ENCODE results near the gene APPL2. TPM values are rescaled to one million over a fixed set of nuclear protein-coding genes. Genes with fewer than 3 reads are reported as not detected.
A peak's percentile ranks its signal among the peaks of the same experiment; 100 is the strongest.

Gene APPL2
- total RNA-seq, 4 donors from 2014 or later = 12.8 to 24.3 (median 19.8) TPM

- in situ Hi-C loops (cut with MboI; ENCODE audit: low sequenced_read_pairs in 4 of 4) = no loop called here
- ATAC-seq (no peak), DNase-seq (no peak)
- Histone ChIP-seq H3K4me3 (no peak overlapping the region), H3K36me3 (no peaks in the 10 kb centered on the region), H3K27ac (no peak overlapping the region), H3K4me1 (peaks cover 4 to 6% of the 10 kb centered on the region in 2 donors), H3K27me3 (no peaks in the 10 kb centered on the region), H3K9me3 (no peaks in the 10 kb centered on the region)
- TF ChIP-seq CTCF (IDR thresholded peaks at IDR 0.05 in 4 of 5, conservative IDR thresholded peaks at IDR 0.05 in 1 of 5) (no peak), POLR2A (IDR thresholded peaks at IDR 0.05) (no peak)
- intact Hi-C loops (cut with DNase I; ENCODE audit: low total_unique reads) = no loop called here
These were observed 4.3 kb upstream of the APPL2 start for GRCh38 chr12:105240228-105240627.

- ATAC-seq = no peak
- H3K36me3 ChIP-seq = no peaks in the 10 kb centered on the region
- TF ChIP-seq CTCF (IDR thresholded peaks at IDR 0.05 in 4 of 5, conservative IDR thresholded peaks at IDR 0.05 in 1 of 5) = no peak
- TF ChIP-seq POLR2A (IDR thresholded peaks at IDR 0.05) = no peak
- H3K9me3 ChIP-seq = no peaks in the 10 kb centered on the region
- H3K27me3 ChIP-seq = no peaks in the 10 kb centered on the region
- intact Hi-C loops (cut with DNase I; ENCODE audit: low total_unique reads) = loop anchor here (5.0 kb wide), 3 partner anchors 93 to 1058 kb away; partner anchors contain the start of genes C12orf75 and NOPCHAP1
- H3K27ac ChIP-seq = no peak overlapping the region
- no peak overlapping the region for H3K4me3 ChIP-seq
- no peak for DNase-seq
- in situ Hi-C loops (cut with MboI; ENCODE audit: low sequenced_read_pairs in 4 of 4) = no loop called here
- peaks cover 13 to 15% of the 10 kb centered on the region in 2 donors for H3K4me1 ChIP-seq
These were observed 3.3 kb upstream of the APPL2 start for GRCh38 chr12:105239304-105239703.

- peaks cover 29 to 31% of the 10 kb centered on the region in 2 donors for H3K4me1 ChIP-seq
- no peak for ATAC-seq
- H3K36me3 ChIP-seq = no peaks in the 10 kb centered on the region
- no peak for DNase-seq
- H3K27ac ChIP-seq = no peak overlapping the region
- intact Hi-C loops (cut with DNase I; ENCODE audit: low total_unique reads) (loop anchor here (5.0 kb wide), 3 partner anchors 95 to 1060 kb away; partner anchors contain the start of genes C12orf75 and NOPCHAP1), in situ Hi-C loops (cut with MboI; ENCODE audit: low sequenced_read_pairs in 4 of 4) (no loop called here)
- H3K9me3 ChIP-seq = no peaks in the 10 kb centered on the region
- TF ChIP-seq CTCF (IDR thresholded peaks at IDR 0.05 in 4 of 5, conservative IDR thresholded peaks at IDR 0.05 in 1 of 5) = no peak
- no peak for TF ChIP-seq POLR2A (IDR thresholded peaks at IDR 0.05)
- H3K4me3 ChIP-seq = no peak overlapping the region
- H3K27me3 ChIP-seq = no peaks in the 10 kb centered on the region
These were observed 1.7 kb upstream of the APPL2 start for GRCh38 chr12:105237666-105238065.

GRCh38 chr12:105235281-105235731, 668 bp downstream of the APPL2 start:
- no peaks in the 10 kb centered on the region for H3K36me3 ChIP-seq

More at GRCh38 chr12:105235281-105235731, 668 bp downstream of the APPL2 start:
- Histone ChIP-seq H3K27me3 (no peaks in the 10 kb centered on the region), H3K27ac (peak overlapping the region; percentile 89 to 99 (median 98)), H3K4me1 (peaks cover 38 to 46% of the 10 kb centered on the region in 2 donors), H3K9me3 (no peaks in the 10 kb centered on the region), H3K4me3 (peak overlapping the region; percentile 77 to 97 (median 86))
- intact Hi-C loops (cut with DNase I; ENCODE audit: low total_unique reads) = loop anchor here (1.0 to 5.0 kb wide), 4 partner anchors 97 to 1062 kb away; partner anchors contain the start of genes C12orf75 and NOPCHAP1
- no peak for TF ChIP-seq CTCF (IDR thresholded peaks at IDR 0.05 in 4 of 5, conservative IDR thresholded peaks at IDR 0.05 in 1 of 5)
- TF ChIP-seq POLR2A (IDR thresholded peaks at IDR 0.05) = no peak
- in situ Hi-C loops (cut with MboI; ENCODE audit: low sequenced_read_pairs in 4 of 4) = no loop called here
- no peak for DNase-seq
- peak; percentile 19 to 62 for ATAC-seq
